ENCODE data around the gene TMEM191C.
"Not testable (repeated sequence)": the region's sequence is repeated elsewhere in the genome, so short reads cannot be mapped to it uniquely, and the experiment has no call there.

TMEM191C gene

DNA sequence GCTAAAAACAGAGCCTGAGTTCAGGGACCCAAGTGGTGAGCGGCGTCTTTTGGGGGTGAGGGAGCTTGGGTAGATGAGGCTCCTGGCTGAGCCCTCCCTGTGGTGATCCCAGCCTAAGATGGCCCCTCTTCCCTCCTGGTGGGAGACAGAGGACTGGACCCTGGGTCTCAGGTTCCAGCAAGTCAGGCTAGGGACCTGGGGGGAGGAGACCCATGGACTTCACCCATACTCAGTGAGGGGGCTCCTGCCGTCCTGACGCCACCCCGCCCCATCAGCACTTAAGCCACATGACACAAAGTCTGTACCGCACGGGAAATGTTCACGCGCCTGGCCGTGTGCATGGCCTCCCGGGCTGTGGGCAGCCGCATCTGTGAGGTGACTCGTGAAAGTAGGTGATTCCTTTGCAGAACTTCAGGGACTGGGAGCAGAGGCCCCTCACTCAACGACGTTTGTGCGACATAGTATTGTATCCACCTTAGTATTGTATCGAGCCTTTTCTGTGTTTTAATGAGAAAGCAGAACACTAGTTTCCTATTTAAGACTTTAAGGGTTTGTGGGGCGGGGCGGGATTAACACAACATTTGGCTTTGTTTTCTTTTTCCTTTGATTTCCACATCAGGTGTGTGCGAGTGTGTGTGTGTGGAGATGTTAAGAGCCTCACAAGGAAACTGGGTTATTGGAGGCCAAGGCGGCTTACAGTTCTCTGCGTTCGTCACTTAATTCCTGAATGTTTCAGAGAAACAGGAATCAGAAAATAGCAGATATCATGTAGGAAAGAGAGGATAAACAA, 18.4 kb upstream of the TMEM191C start:
- TF ChIP-seq CTCF (IDR thresholded peaks at IDR 0.05) = no peak
- TF ChIP-seq ZFX (IDR thresholded peaks at IDR 0.05; ENCODE audit: borderline replicate concordance) = no peak
- no peak overlapping the region for H3K27ac ChIP-seq

- TF ChIP-seq CTCF (IDR thresholded peaks at IDR 0.05) = no peak
- no peak for TF ChIP-seq ZFX (IDR thresholded peaks at IDR 0.05; ENCODE audit: borderline replicate concordance)
- H3K27ac ChIP-seq = no peak overlapping the region
Observed at GRCh38 chr22:21449531-21450319, 17.5 kb upstream of the TMEM191C start.

DNA sequence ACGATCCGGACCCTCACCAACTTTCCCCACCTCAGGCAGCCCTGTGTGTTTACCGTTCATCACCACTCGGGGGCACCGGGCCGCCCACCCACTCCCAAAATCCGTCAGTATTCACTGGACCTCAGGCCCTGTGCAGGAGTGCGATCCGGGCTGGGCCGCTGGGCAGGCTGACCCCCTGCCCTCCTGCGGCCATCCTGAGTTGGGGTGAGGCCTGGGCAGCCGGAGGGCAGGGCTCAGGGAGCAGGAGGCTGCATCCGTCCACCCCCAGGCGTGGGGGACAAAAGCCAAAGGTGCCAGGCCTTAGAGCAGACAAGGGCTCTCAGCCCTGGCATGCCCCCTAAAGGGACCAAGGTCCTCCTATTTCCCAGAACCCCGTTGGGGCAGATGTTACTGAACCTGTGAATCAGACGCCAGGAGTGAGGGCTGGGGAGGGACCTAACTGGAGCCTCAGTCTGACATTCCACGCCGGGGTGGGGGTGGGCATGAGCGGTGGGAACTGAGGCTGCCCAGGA, 16.8 kb upstream of the TMEM191C start:
- no peak for TF ChIP-seq ZFX (IDR thresholded peaks at IDR 0.05; ENCODE audit: borderline replicate concordance)
- TF ChIP-seq CTCF (IDR thresholded peaks at IDR 0.05) = no peak
- H3K27ac ChIP-seq = no peak overlapping the region

GRCh38 chr22:21450858-21451353, 16.3 kb upstream of the TMEM191C start:
- TF ChIP-seq ZFX (IDR thresholded peaks at IDR 0.05; ENCODE audit: borderline replicate concordance) (no peak), CTCF (IDR thresholded peaks at IDR 0.05) (no peak)
- H3K27ac ChIP-seq = no peak overlapping the region

GRCh38 chr22:21451545-21452520, 15.4 kb upstream of the TMEM191C start:
- no peak overlapping the region for H3K27ac ChIP-seq
- no peak for TF ChIP-seq CTCF (IDR thresholded peaks at IDR 0.05)
- TF ChIP-seq ZFX (IDR thresholded peaks at IDR 0.05; ENCODE audit: borderline replicate concordance) = no peak

DNA sequence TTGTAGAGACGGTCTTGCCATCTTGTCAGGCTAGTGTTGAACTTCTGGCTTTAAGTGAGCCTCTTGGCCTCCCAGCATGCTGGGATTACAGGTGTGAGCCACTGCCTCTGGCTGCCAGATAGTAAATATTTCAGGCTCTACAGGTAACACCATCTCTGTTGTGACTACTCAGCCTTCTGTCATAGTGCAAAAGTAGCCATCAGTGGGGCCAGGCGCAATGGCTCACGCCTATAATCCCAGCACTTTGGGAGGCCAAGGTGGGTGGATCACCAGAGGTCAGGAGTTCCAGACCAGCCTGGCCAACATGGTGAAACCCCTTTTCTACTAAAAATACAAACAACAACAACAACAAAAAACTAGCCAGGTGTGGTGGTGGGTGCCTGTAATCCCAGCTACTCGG, 14.5 kb upstream of the TMEM191C start:
- H3K27ac ChIP-seq = not testable (repeated sequence)

- not testable (repeated sequence) for H3K27ac ChIP-seq
Observed at GRCh38 chr22:21454998-21455333, 12.2 kb upstream of the TMEM191C start.

Measured in 22Rv1 (cell line).